HFFc6 (cell line): ENCODE data around the gene DDX60. TPM values are rescaled to one million over a fixed set of nuclear protein-coding genes. Genes with fewer than 3 reads are reported as not detected.

Experiments
- DNase-seq: peaks from one replicate; pipeline ENCODE4 v3.0.0-alpha.2; 2018
- H3K27ac Mint-ChIP-seq: 2 replicates; pipeline ENCODE4 v1.8.0; 2020; ENCODE audit warnings: mild to moderate bottlenecking, mixed read lengths
- H3K27me3 Mint-ChIP-seq: 2 replicates; pipeline ENCODE4 v1.8.0; 2021; ENCODE audit warnings: mild to moderate bottlenecking, moderate library complexity, mixed read lengths; ENCODE audit not compliant: insufficient read depth
- H3K36me3 Mint-ChIP-seq: 2 replicates; pipeline ENCODE4 v1.8.0; 2021; ENCODE audit warnings: low read depth, mixed read lengths
- H3K4me1 Mint-ChIP-seq: 2 replicates; pipeline ENCODE4 v1.8.0; 2020; ENCODE audit warnings: low read depth, mixed read lengths
- H3K4me3 Mint-ChIP-seq: 2 replicates; pipeline ENCODE4 v1.8.0; 2020; ENCODE audit warnings: mild to moderate bottlenecking, moderate library complexity, mixed read lengths
- H3K9me3 Mint-ChIP-seq: 2 replicates; pipeline ENCODE4 v1.8.0; 2020; ENCODE audit warnings: mild to moderate bottlenecking, mixed read lengths
- long read RNA-seq: library from polyadenylated mRNA; unstranded; transcript quantifications from one replicate; pipeline ENCODE4 v2.0.0, GENCODE V29; 2019
- total RNA-seq, 6 experiments: library from RNA; stranded (reverse); fragmentation: NEBNext Ultra II Directional; extraction: Animal tissue kit (Norgen Biotek cat#: 25700); gene quantifications; 2 replicates in 1 of 6; 3 replicates in 5 of 6; pipeline ENCODE4 v1.2.3, GENCODE V29; 2021
- TF ChIP-seq, protein P1 (sequence below): fragments of 200-600 bp; sonication (generic); IDR thresholded peaks from 2 replicates; pipeline ENCODE4 v1.5.0; 2021; ENCODE audit warnings: antibody characterized with exemption, mild to moderate bottlenecking

DDX60 gene, protein sequence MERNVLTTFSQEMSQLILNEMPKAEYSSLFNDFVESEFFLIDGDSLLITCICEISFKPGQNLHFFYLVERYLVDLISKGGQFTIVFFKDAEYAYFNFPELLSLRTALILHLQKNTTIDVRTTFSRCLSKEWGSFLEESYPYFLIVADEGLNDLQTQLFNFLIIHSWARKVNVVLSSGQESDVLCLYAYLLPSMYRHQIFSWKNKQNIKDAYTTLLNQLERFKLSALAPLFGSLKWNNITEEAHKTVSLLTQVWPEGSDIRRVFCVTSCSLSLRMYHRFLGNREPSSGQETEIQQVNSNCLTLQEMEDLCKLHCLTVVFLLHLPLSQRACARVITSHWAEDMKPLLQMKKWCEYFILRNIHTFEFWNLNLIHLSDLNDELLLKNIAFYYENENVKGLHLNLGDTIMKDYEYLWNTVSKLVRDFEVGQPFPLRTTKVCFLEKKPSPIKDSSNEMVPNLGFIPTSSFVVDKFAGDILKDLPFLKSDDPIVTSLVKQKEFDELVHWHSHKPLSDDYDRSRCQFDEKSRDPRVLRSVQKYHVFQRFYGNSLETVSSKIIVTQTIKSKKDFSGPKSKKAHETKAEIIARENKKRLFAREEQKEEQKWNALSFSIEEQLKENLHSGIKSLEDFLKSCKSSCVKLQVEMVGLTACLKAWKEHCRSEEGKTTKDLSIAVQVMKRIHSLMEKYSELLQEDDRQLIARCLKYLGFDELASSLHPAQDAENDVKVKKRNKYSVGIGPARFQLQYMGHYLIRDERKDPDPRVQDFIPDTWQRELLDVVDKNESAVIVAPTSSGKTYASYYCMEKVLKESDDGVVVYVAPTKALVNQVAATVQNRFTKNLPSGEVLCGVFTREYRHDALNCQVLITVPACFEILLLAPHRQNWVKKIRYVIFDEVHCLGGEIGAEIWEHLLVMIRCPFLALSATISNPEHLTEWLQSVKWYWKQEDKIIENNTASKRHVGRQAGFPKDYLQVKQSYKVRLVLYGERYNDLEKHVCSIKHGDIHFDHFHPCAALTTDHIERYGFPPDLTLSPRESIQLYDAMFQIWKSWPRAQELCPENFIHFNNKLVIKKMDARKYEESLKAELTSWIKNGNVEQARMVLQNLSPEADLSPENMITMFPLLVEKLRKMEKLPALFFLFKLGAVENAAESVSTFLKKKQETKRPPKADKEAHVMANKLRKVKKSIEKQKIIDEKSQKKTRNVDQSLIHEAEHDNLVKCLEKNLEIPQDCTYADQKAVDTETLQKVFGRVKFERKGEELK (N-terminal part only)
- 1 to 10 TPM; 3.4 to 8.2 (median 5.6) TPM for total RNA-seq
- long read RNA-seq, partial matches to known transcripts: 2 of 2 reads
- long read RNA-seq, other reads (novel, unspliced or antisense): 0 of 2 reads

DNA sequence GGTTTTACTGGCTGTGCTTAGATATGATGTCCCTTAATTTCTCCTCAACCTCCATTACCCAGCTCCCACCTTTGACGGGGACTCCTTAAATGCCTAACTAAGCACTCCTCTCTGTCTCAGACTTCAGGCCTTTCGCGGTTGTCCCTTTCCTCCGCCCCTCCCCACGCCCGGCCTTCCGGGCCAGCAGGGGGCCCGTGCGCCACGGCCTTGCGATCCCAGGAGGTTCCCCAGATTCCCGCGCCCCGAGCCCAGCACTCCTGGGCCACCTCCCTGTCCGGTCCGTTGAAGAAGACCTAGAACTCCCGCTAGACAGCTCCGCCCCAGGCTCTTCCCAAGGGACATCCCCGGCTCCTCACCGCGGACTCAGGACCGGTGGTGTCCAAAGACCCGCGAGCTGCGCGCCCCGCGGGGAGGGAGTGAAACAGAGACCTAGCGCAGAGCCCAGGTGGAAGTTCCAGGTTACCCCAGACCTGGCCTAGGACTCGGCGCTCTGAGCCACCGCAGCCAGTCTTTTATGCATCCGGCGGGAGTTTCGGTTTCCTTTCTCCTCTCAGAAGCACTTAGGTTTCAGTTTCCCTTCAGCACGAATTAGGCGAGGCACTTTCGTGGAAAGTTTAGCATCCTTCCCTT is at the start of gene DDX60:
Gene DDX60, minus strand, starts transcription at position 487 of the 630 bp plus-strand sequence. CDS start 7,493 bp downstream, outside the sequence.
- Mint-ChIP-seq H3K36me3 (0 out of 2 replicates have a peak, but pooled peaks cover 7% of the 10 kb centered on the region), H3K4me1 (peaks cover 13% of the 10 kb centered on the region), H3K9me3 (no peaks in the 10 kb centered on the region), H3K27me3 (no peaks in the 10 kb centered on the region; the same call in 1 of the 2 replicates), H3K4me3 (peak within 1 kb of the TSS; percentile 93), H3K27ac (peak within 1 kb of the TSS; percentile 94)
- peak; percentile 32 for DNase-seq
- TF ChIP-seq, protein P1, sequence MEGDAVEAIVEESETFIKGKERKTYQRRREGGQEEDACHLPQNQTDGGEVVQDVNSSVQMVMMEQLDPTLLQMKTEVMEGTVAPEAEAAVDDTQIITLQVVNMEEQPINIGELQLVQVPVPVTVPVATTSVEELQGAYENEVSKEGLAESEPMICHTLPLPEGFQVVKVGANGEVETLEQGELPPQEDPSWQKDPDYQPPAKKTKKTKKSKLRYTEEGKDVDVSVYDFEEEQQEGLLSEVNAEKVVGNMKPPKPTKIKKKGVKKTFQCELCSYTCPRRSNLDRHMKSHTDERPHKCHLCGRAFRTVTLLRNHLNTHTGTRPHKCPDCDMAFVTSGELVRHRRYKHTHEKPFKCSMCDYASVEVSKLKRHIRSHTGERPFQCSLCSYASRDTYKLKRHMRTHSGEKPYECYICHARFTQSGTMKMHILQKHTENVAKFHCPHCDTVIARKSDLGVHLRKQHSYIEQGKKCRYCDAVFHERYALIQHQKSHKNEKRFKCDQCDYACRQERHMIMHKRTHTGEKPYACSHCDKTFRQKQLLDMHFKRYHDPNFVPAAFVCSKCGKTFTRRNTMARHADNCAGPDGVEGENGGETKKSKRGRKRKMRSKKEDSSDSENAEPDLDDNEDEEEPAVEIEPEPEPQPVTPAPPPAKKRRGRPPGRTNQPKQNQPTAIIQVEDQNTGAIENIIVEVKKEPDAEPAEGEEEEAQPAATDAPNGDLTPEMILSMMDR: peak; percentile 75

DNA sequence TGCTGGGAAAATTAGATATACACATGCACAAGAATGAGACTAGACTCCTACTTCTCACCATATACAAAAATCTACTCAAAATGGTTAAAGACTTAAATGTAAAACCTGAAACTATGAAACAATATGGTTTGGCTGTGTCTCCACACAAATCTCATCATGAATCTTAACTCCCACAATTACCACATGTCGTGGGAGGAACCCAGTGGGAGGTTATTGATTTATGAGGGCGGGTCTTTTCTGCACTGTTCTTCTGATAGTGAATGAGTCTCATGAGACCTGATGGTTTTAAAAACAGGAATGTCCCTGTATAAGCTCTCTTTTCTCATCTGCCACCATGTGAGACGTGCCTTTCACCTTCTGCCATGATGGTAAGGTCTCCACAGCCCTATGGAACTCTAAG is 48.5 kb upstream of the DDX60 start:
- Mint-ChIP-seq H3K27me3 (no peaks in the 10 kb centered on the region), H3K36me3 (peaks cover 41% of the 10 kb centered on the region), H3K4me1 (no peaks in the 10 kb centered on the region), H3K27ac (no peak overlapping the region), H3K9me3 (no peaks in the 10 kb centered on the region), H3K4me3 (no peak overlapping the region)
- TF ChIP-seq, protein P1: no peak
- DNase-seq: no peak

DNA sequence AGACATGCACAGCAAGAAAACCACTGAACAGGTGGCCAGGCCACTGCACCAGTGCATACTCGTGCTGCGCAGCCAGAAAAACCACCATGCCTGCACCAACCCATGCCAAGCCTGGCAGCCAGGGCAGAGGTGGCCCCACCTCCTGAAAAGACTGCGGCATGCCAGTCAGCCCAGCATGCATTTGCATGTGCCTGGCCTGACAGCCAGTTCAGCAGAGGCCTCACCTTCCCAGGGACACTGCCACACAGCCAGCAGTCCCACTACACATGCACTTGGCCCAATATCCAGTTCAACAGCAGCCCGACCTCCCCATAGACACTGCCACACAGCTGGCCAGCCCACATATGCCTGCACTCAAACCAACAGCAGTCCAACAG is 43.5 kb upstream of the DDX60 start:
- Mint-ChIP-seq H3K4me1 (no peaks in the 10 kb centered on the region), H3K36me3 (peaks cover 54% of the 10 kb centered on the region), H3K27ac (no peak overlapping the region), H3K9me3 (no peaks in the 10 kb centered on the region), H3K27me3 (no peaks in the 10 kb centered on the region), H3K4me3 (no peak overlapping the region)
- DNase-seq: no peak
- TF ChIP-seq, protein P1: no peak

DNA sequence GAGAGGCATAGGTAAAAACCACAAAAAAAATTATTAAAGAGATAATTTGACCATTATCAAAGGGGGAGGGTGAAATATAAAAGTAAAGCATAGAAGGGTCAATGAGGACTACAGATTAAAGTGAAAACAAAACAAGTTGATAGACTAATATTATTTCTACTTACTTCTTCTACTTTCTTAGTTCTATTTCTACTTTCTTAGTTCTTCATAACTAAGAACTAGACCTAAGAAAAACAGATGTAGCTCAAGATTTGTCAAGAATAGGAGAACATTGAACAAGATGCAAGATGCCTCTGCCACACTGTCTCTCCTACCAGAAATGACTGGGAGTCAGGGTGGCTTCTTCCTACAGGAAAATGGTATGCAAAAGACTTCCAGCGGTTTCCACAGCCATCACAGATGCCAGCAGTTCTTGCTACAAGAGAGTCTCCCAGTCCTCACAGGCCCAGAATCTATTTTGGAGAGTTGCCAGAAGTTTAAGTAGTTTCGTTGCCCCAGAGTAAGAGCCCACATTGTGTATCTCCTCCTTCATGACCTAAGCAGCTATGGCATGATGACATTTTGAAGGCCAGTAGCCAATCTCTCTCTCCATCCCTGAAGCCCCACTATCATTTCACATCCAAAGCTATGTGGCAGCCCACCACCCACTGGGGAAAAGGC is 42.9 kb upstream of the DDX60 start:
- DNase-seq: no peak
- TF ChIP-seq, protein P1: no peak
- Mint-ChIP-seq H3K4me3 (no peak overlapping the region), H3K4me1 (no peaks in the 10 kb centered on the region), H3K9me3 (no peaks in the 10 kb centered on the region), H3K27ac (no peak overlapping the region), H3K36me3 (peaks cover 56% of the 10 kb centered on the region), H3K27me3 (no peaks in the 10 kb centered on the region)
